ENCODE results near the gene GRK4. TPM values are rescaled to one million over a fixed set of nuclear protein-coding genes. Genes with fewer than 3 reads are reported as not detected.

GRK4 gene
- total and polyA plus RNA-seq, 2 of the 4 experiments (the other 2 are of a cell fraction), result 1.6 to 2.2 TPM

GRCh38 chr4:2971275-2971674 lies 7.9 kb downstream of the GRK4 start:
- in situ Hi-C loops (cut with MboI; ENCODE audit: low sequenced_read_pairs) (no loop called here), dilution Hi-C loops (cut with HindIII; ENCODE audit: low sequenced_read_pairs, unreplicated experiment) (no loop called here), intact Hi-C loops (cut with micrococcal nuclease) (no loop called here)
- ATAC-seq (ENCODE audit: low read depth), result no peak
- no peak overlapping the region for H2BK15ac ChIP-seq (ENCODE audit: low read depth, low read length)
- 93% methylated on average over 3 of the region's 3 CpGs; no CpG with 5 or more reads in 1 of the 2 experiments for WGBS, 2 experiments (ENCODE audit: extremely low coverage in 2 of 2, insufficient read length in 1 of 2)
- H3K18ac ChIP-seq (ENCODE audit: low read depth, low read length), result no peak overlapping the region
- H4K8ac ChIP-seq (ENCODE audit: low read depth in 2 of 2, low read length in 2 of 2), result no peak overlapping the region
- H2BK5ac ChIP-seq (ENCODE audit: low read depth, low read length, poor library complexity, severe bottlenecking), result no peak overlapping the region
- no peak overlapping the region for H2BK20ac ChIP-seq (ENCODE audit: low read depth, low read length)
- no peak overlapping the region for H3K9ac ChIP-seq (ENCODE audit: low read depth, low read length)
- H4K20me1 ChIP-seq (ENCODE audit: insufficient read depth, low read length), result no peaks in the 10 kb centered on the region
- TF ChIP-seq RCOR1 (IDR thresholded peaks at IDR 0.05; ENCODE audit: insufficient replicate concordance, low read length) (no peak), SMC3 (IDR thresholded peaks at IDR 0.05; ENCODE audit: low read depth, low read length) (no peak), RFX5 (IDR thresholded peaks at IDR 0.05; ENCODE audit: low read depth, low read length) (no peak), NFE2L2 (IDR thresholded peaks at IDR 0.05; ENCODE audit: low read depth, low read length) (no peak), USF2 (IDR thresholded peaks at IDR 0.05; ENCODE audit: low read depth, low read length) (no peak), CEBPB (IDR thresholded peaks at IDR 0.05; ENCODE audit: low read depth, low read length) (no peak), RAD21 (IDR thresholded peaks at IDR 0.05; ENCODE audit: low read length) (no peak)
- no peak for DNase-seq
- CTCF ChIA-PET, result no interaction called here
- H3K4me2 ChIP-seq (ENCODE audit: low read depth, low read length), result no peak overlapping the region
- POLR2A ChIA-PET (ENCODE audit: unreplicated experiment), result no interaction called here
- no peak overlapping the region for H2AK5ac ChIP-seq (ENCODE audit: low read depth, low read length)
- no peaks in the 10 kb centered on the region for H3K9me3 ChIP-seq (ENCODE audit: control insufficient read depth, insufficient read depth, low read length)
- H4K5ac ChIP-seq (ENCODE audit: low read depth, low read length), result no peak overlapping the region
- no peaks in the 10 kb centered on the region for H3K36me3 ChIP-seq (ENCODE audit: control insufficient read depth, insufficient read depth, low read length)
- no peak overlapping the region for H3K4me3 ChIP-seq (ENCODE audit: insufficient read depth, low read depth, low read length)
- H3K56ac ChIP-seq (ENCODE audit: extremely low read depth, insufficient read depth, low read length), result no peak overlapping the region
- no peaks in the 10 kb centered on the region for H3K4me1 ChIP-seq (ENCODE audit: control insufficient read depth, insufficient read depth, low read length)
- H3K9me1 ChIP-seq (ENCODE audit: insufficient read depth, low read length), result no peaks in the 10 kb centered on the region
- no peak overlapping the region for H2AK9ac ChIP-seq (replicated peaks; ENCODE audit: low read depth, low read length, poor library complexity)
- H3K14ac ChIP-seq (replicated peaks; ENCODE audit: low read depth, low read length), result no peak overlapping the region
- no peak overlapping the region for H3K4ac ChIP-seq (ENCODE audit: low read depth, low read length)
- no peaks in the 10 kb centered on the region for H3K79me1 ChIP-seq (ENCODE audit: low read depth in 1 of 2, low read length in 2 of 2)
- no peak overlapping the region for H2BK120ac ChIP-seq (ENCODE audit: low read depth, low read length)
- H2AFZ ChIP-seq (replicated peaks; ENCODE audit: low read length, poor library complexity), result no peak overlapping the region
- BruUV-seq (replicated peaks), result no TSS peak
- no peaks in the 10 kb centered on the region; the same call in none of the 2 replicates for H3K27me3 ChIP-seq (ENCODE audit: control insufficient read depth, insufficient read depth, low read length)
- H3K23ac ChIP-seq (ENCODE audit: low read depth, low read length), result no peak overlapping the region
- H4K91ac ChIP-seq (ENCODE audit: insufficient read depth, low read depth, low read length), result no peak overlapping the region
- H3K27ac ChIP-seq (ENCODE audit: insufficient read depth, low read length), result no peak overlapping the region
